Muscle layer of colon (tissue), 2 donors: ENCODE results near the gene FRMPD2.

Source experiments
- H3K27ac ChIP-seq: one replicate; pipeline ENCODE4 v1.7.0; 2013; ENCODE audit warnings: low read depth, mild to moderate bottlenecking, low read length, moderate library complexity
- H3K27me3 ChIP-seq, 2 donors: one replicate each; pipeline ENCODE4 v1.7.0; 2013; ENCODE audit warnings: low read length in 2 of 2, mild to moderate bottlenecking in 2 of 2; ENCODE audit not compliant: insufficient read depth in 2 of 2, control insufficient read depth in 1 of 2
- H3K36me3 ChIP-seq: one replicate; pipeline ENCODE4 v1.7.0; 2013; ENCODE audit warnings: mild to moderate bottlenecking, low read length; ENCODE audit not compliant: insufficient read depth
- H3K4me1 ChIP-seq: one replicate; pipeline ENCODE4 v1.7.0; 2013; ENCODE audit warnings: mild to moderate bottlenecking, low read length; ENCODE audit not compliant: insufficient read depth
- H3K4me3 ChIP-seq, 2 donors: one replicate each; pipeline ENCODE4 v1.7.0; 2013; ENCODE audit warnings: low read length in 2 of 2, low read depth in 1 of 2, mild to moderate bottlenecking in 1 of 2, moderate library complexity in 1 of 2
- H3K9ac ChIP-seq: one replicate; pipeline ENCODE4 v1.7.0; 2013; ENCODE audit warnings: low read length
- H3K9me3 ChIP-seq: one replicate; pipeline ENCODE4 v1.7.0; 2013; ENCODE audit warnings: mild to moderate bottlenecking, low read length
- donor health status: abdominal sarcoma.
- donor health status: Adenocarcinoma of cecum.

Gene FRMPD2

DNA sequence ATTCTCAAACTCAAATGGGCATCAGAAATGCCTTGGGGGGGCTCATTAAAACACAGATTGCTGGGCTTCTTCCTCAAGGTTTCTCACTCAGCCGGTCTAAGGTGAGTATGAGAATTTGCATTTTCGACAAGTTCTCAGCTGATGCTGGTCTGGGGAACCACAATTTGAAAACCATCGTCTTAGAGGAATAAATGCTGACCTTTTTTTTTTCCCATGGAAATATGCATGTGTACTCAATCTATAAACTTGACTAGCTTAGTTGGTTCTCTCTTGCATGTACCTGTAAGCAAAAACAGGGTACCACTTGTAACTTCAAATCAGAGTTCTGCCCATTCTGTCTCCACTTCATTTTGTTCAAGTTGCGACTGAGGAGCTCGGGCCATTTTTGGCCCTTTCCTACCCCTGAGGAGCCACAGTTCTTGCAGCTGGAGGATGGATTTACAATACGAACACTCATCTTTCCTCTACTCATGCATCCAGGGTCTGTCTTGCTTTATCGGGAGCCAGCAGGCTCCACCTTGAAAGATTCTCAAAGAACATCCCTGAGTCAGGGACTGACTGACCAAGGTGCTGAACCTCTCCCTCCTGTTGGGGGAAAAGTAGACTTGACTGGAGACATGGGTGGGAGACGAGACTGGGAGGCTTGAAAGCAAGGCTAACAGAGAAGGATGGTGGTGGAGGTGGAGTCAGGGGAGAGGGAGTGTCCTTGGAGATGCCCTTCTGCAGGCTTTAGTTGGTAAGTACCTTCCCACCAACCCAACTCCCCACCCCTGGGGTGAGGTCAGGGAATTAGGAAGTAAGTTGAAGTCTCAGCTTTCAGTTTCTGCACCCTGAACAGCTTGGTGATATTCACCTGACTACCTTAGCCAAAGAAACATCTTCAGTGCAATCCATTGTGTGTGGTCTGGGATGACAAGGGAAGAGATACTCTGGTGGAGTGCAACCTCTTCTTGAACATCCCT, 28.3 kb upstream of the FRMPD2 start:
- Histone ChIP-seq H3K27ac (no peak overlapping the region), H3K9me3 (no peaks in the 10 kb centered on the region), H3K27me3 (no peaks in the 10 kb centered on the region), H3K4me1 (peaks cover 3% of the 10 kb centered on the region), H3K36me3 (no peaks in the 10 kb centered on the region), H3K9ac (no peak overlapping the region), H3K4me3 (no peak overlapping the region)

DNA sequence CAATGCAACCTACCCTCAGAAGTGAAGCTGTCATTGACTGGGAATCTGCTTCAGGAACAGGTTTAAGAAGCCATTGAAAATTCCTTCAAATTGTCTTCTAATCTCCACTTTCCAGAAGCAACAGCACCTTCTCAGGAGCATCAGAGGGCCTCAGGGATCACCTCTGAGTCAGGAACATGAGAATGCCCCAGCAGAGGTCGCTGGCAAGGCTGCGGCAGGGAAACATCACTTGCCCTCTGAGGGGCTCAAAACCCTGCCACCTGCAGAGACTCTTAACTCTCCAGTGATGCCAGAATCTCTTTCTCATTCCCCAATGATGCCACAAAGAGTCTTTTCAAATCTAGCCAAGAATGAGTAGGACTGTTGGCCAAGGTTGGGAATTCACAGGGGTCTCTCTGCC, 26.1 kb upstream of the FRMPD2 start:
- no peaks in the 10 kb centered on the region for H3K9me3 ChIP-seq
- no peak overlapping the region for H3K27ac ChIP-seq
- H3K4me3 ChIP-seq = no peak overlapping the region
- H3K27me3 ChIP-seq = no peaks in the 10 kb centered on the region
- H3K9ac ChIP-seq = no peak overlapping the region
- no peaks in the 10 kb centered on the region for H3K4me1 ChIP-seq
- H3K36me3 ChIP-seq = no peaks in the 10 kb centered on the region

DNA sequence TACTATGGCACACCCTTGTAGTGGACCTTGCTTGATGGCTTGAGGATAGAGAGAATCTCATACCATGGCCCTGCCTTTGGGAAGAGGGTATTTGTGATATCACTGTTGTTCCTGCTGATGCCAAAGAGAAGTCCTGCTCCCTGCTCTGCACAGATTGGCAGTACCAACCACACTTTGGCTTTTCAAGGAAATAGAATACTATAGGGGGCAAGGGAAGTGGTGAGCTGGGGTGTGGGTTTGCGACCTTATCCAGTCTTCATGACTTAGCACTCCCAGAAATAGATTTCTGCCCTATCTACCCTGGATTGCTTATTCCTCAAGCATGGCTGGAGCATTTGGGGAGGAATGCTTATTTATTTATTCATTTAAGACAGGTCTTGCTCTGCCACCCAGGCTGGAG, 25.2 kb upstream of the FRMPD2 start:
- Histone ChIP-seq H3K4me3 (no peak overlapping the region), H3K9me3 (no peaks in the 10 kb centered on the region), H3K27me3 (no peaks in the 10 kb centered on the region), H3K36me3 (no peaks in the 10 kb centered on the region), H3K27ac (no peak overlapping the region), H3K4me1 (no peaks in the 10 kb centered on the region), H3K9ac (no peak overlapping the region)

DNA sequence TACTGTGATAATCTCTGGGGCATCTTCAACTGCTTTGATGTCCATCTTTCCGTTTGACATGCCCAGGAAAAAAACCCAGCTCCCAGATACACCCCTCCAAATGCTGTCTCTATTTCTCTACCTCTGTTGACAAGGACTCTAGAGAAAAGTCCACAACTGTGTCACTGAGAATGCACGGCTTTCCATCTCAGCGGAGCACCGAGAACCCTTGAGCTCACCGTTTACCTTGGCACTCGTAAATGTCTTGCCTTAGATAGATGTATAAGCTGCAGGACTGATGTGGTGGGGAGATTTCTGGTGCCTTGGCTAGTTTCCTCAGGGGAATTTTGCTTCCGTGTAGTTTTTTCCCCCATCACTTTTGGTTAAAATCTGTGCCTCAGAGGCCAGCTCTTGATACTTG, 24.6 kb upstream of the FRMPD2 start:
- H3K4me1 ChIP-seq = no peaks in the 10 kb centered on the region
- no peaks in the 10 kb centered on the region for H3K9me3 ChIP-seq
- H3K4me3 ChIP-seq = no peak overlapping the region
- no peaks in the 10 kb centered on the region for H3K36me3 ChIP-seq
- H3K27ac ChIP-seq = no peak overlapping the region
- H3K9ac ChIP-seq = no peak overlapping the region
- H3K27me3 ChIP-seq = no peaks in the 10 kb centered on the region

DNA sequence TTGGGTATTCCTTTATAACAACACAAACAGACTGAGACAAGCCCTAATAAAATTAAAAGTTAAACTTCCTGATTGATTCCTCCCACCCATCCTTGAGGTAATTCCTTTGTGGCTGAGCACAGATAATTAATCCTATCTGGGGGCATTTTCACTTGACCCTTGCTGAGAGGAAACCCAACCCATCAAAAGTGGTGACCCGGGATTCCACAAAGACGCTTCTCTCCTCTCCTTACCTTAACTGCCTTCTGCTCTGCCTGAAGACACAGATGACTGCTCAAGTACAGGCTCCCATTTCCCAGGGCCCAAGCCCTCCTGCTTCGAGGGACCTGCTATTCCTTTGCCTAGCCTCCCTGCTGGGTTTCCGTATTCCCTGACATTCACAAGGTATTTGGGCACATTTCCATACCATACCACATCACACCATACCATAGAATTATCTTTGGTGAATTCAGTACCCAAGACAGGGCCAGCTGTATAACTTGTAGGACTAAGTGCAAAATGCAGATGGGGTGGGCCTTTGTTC, 22.1 kb upstream of the FRMPD2 start:
- H3K4me1 ChIP-seq = no peaks in the 10 kb centered on the region
- H3K9me3 ChIP-seq = no peaks in the 10 kb centered on the region
- no peak overlapping the region for H3K27ac ChIP-seq
- H3K4me3 ChIP-seq = no peak overlapping the region
- no peak overlapping the region for H3K9ac ChIP-seq
- H3K27me3 ChIP-seq = no peaks in the 10 kb centered on the region
- no peaks in the 10 kb centered on the region for H3K36me3 ChIP-seq

DNA sequence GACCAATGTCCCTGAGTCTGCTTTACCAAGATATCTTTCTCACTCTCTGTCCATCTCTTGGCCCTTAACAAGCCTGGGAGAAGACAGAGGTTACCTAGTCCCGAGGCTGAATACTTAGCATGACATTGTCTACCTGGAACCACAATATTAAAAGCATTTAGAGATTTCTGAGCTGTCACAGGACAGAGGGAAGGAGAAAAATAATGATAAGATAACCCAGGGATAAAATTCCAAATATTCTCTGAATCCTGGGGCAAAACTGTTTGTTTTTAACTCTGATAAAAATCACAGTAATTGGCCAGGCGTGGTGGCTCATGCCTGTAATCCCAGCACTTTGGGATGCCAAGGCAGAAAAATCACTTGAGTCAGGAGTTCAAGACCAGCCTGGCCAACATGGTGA, 19.9 kb upstream of the FRMPD2 start:
- Histone ChIP-seq H3K4me1 (no peaks in the 10 kb centered on the region), H3K27me3 (no peaks in the 10 kb centered on the region), H3K27ac (no peak overlapping the region), H3K9ac (no peak overlapping the region), H3K4me3 (no peak overlapping the region), H3K36me3 (no peaks in the 10 kb centered on the region), H3K9me3 (no peaks in the 10 kb centered on the region)

DNA sequence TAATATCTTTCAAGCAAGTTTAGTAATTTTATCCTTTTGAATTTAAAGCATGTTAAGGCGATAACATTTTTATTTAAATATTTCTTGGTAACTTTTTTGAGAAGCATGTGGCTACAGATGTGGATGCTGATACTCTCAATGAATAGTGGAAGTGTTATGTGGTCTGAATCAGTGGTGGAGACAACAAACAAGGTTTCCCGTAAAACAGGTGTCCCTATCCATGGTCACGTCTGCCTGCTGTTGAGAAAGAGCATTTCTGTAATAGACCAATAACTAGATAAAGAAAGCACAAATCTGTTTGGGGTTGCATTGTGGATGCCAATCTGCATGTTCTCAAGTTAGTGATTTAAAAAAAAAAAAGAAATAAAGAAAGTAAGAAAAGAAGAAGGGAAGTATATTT, 18.1 kb upstream of the FRMPD2 start:
- H3K9ac ChIP-seq = no peak overlapping the region
- H3K4me3 ChIP-seq = no peak overlapping the region
- H3K36me3 ChIP-seq = no peaks in the 10 kb centered on the region
- H3K9me3 ChIP-seq = no peaks in the 10 kb centered on the region
- H3K4me1 ChIP-seq = peaks cover 4% of the 10 kb centered on the region
- no peaks in the 10 kb centered on the region for H3K27me3 ChIP-seq
- H3K27ac ChIP-seq = no peak overlapping the region

DNA sequence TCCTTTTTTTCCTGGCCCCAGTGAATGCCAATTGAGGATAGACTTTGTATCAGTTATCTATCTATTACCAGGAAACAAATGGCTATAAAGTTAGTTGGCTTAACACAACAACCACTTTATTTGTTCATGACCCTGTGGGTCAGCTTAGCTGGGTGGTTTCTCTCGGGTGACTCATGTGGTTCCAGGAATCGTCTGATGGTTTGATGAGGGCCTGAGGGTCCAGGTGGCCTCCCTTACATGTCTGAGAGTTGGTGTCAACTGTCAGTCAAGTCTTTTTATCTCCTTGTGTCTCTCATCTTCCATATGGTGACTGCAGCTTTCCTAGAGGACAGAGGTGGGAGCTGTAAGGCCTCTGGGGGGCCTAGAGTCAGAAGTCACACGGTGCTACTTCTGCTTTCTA, 16.7 kb upstream of the FRMPD2 start:
- Histone ChIP-seq H3K36me3 (no peaks in the 10 kb centered on the region), H3K9ac (no peak overlapping the region), H3K4me3 (no peak overlapping the region), H3K9me3 (no peaks in the 10 kb centered on the region), H3K27ac (no peak overlapping the region), H3K4me1 (peaks cover 9% of the 10 kb centered on the region), H3K27me3 (no peaks in the 10 kb centered on the region)

DNA sequence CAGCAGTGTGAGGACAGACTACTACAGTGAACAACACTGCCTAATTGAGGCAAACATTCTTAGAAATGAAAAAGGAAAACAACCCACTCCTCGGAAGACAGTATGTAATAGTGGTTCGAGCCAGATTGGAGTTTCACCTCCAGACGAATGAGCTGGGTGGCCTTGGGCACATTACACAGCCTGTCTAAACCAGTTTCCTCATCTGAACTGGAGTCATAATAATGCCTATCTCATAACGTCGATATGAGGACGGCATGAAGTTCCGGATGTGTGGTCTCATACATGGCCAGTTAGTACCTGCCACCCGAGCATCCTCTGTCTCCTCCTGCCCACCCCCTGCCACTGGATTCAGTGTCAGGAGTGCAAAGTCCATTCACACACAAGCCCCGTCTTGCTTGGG, 15.8 kb upstream of the FRMPD2 start:
- peaks cover 9% of the 10 kb centered on the region for H3K4me1 ChIP-seq
- H3K27me3 ChIP-seq = no peaks in the 10 kb centered on the region
- H3K9ac ChIP-seq = no peak overlapping the region
- no peak overlapping the region for H3K27ac ChIP-seq
- H3K36me3 ChIP-seq = no peaks in the 10 kb centered on the region
- H3K9me3 ChIP-seq = no peaks in the 10 kb centered on the region
- H3K4me3 ChIP-seq = no peak overlapping the region

DNA sequence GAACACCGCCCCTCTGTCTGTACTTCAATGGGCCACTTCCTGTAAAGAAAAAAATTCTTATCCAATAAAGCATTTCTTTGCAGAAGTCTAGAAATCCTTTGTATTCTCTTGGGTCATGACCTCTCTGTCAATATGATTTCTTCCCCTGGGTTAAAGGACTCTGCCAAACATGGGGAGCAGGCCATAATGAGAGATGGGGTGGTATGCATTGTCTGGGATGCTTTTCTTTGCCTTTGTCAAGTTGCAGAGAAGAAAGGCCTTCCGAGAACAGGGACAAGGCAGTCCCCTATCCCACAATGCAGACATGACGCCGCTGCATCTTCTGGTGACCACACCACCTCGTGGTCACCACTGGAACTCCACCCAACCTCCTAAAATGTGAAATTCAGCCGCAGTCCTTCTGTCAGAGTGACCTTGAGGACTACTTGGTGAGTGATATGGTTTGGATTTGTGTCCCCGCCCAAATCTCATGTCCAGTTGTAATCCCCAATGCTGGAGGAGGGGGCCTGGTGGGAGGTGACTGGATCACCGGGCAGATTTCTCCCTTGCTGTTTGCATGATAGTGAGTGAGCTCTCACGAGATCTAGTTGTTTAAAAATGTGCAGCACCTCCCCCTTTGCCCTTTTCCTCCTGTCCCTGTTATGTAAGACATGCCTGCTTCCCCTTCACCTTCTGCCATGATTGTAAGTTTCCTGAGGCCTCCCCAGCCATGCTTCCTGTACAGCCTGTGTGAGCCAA, 15.2 kb upstream of the FRMPD2 start:
- no peak overlapping the region for H3K27ac ChIP-seq
- H3K9me3 ChIP-seq = no peaks in the 10 kb centered on the region
- H3K36me3 ChIP-seq = no peaks in the 10 kb centered on the region
- H3K4me3 ChIP-seq = no peak overlapping the region
- no peaks in the 10 kb centered on the region for H3K27me3 ChIP-seq
- H3K4me1 ChIP-seq = peaks cover 9% of the 10 kb centered on the region
- no peak overlapping the region for H3K9ac ChIP-seq

DNA sequence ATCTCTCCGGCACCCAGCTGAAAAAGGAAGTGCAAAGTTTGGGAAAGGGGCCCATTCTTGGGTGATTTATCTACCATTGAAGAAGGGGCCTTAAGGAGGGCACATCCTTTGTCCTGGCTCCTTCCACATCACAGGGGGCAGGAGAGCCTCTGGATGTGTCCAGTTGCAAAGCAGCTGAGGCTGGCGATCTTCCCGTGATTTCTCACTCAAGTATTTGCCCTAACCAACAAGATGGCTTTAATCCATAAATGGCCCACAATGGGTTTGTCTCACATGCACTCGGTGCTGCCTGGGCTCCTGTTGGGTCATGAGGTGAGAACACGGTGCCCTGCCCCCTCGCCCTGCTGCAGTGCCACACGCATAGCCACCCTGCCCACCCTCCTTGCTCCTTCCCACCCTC, 14.2 kb upstream of the FRMPD2 start:
- Histone ChIP-seq H3K4me3 (no peak overlapping the region), H3K4me1 (peaks cover 9% of the 10 kb centered on the region), H3K27me3 (no peaks in the 10 kb centered on the region), H3K36me3 (no peaks in the 10 kb centered on the region), H3K9me3 (peaks cover 4% of the 10 kb centered on the region), H3K27ac (no peak overlapping the region), H3K9ac (no peak overlapping the region)
